Thymus (tissue), 11 donors: ENCODE data around the gene AIPL1. TPM values are rescaled to one million over a fixed set of nuclear protein-coding genes. Genes with fewer than 3 reads are reported as not detected.

Source experiments
- DNase-seq, 9 donors: peaks; one replicate each; pipeline ENCODE4 v3.0.0-alpha.2; 2013; ENCODE audit warnings: low spot score in 9 of 9, low read depth in 6 of 9, missing footprints in 1 of 9
- H3K27ac ChIP-seq, 2 donors: one replicate each; pipeline ENCODE4 v1.5.1; 2013; ENCODE audit warnings: control low read depth in 1 of 2, low read depth in 1 of 2, low read length in 1 of 2, mild to moderate bottlenecking in 1 of 2, moderate library complexity in 1 of 2
- H3K27me3 ChIP-seq, 2 donors: one replicate each; pipeline ENCODE4 v1.5.1; 2013; ENCODE audit warnings: low read length in 1 of 2; ENCODE audit not compliant: control insufficient read depth in 2 of 2, insufficient read depth in 1 of 2
- H3K36me3 ChIP-seq, 2 donors: one replicate each; pipeline ENCODE4 v1.5.1; 2013; ENCODE audit warnings: low read length in 1 of 2, mild to moderate bottlenecking in 1 of 2, moderate library complexity in 1 of 2; ENCODE audit not compliant: control insufficient read depth in 2 of 2, insufficient read depth in 2 of 2
- H3K4me1 ChIP-seq, 2 donors: one replicate each; pipeline ENCODE4 v1.5.1; 2013; ENCODE audit warnings: low read length in 2 of 2; ENCODE audit not compliant: control insufficient read depth in 2 of 2, insufficient read depth in 2 of 2
- H3K4me3 ChIP-seq, 2 donors: one replicate each; pipeline ENCODE4 v1.5.1; 2013; ENCODE audit warnings: low read length in 2 of 2, control low read depth in 1 of 2, mild to moderate bottlenecking in 1 of 2
- H3K9me3 ChIP-seq, 2 donors: one replicate each; pipeline ENCODE4 v1.5.1; 2013; ENCODE audit warnings: low read length in 1 of 2, mild to moderate bottlenecking in 1 of 2; ENCODE audit not compliant: control insufficient read depth in 2 of 2, insufficient read depth in 1 of 2
- WGBS: extraction: QIAGEN DNeasy Blood & Tissue Kit; methylation state at CpG from one replicate; pipeline ENCODE4 v1.1.7; 2013; 5-methylcytosine and 5-hydroxymethylcytosine counted together
- polyA plus RNA-seq: library from polyadenylated mRNA; stranded (reverse); fragments of 200-250 nt; gene quantifications from one replicate; pipeline ENCODE4 v1.2.3, GENCODE V29; 2013
- total RNA-seq: library from RNA; stranded (reverse); fragments of 120-200 nt; gene quantifications from one replicate; pipeline ENCODE4 v1.2.4, GENCODE V29; 2013
- donor health status: healthy.

AIPL1 gene
- total and polyA plus RNA-seq, 2 donors, result 0.05 to 0.14 TPM

DNA sequence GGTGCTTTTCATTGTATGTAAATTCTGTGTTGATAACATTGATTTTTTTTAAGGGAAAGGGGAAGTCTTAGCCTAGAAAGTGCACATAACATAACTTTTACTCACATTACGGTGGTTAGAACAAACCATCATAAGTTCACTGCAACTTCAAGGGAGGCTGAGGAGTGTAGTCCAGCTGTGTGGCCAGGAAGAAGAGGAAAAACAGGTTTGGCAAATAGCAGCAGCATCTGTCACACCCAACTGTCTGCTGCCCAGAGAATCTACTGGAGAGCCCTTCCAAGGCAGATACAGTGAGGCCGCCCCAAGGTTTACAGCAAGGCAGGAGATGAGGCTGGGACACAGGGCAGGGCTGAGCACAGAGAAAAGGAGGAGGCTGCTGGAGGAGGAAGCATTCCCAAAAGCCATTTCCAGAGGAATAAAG lies 60.6 kb downstream of the AIPL1 start:
- Histone ChIP-seq H3K27ac (no peak overlapping the region), H3K4me1 (no peaks in the 10 kb centered on the region), H3K9me3 (no peaks in the 10 kb centered on the region), H3K4me3 (no peak overlapping the region), H3K27me3 (peaks cover 0 to 8% of the 10 kb centered on the region in 2 donors), H3K36me3 (no peaks in the 10 kb centered on the region)
- WGBS, result under 1% methylated on average over 2 of the region's 2 CpGs
- DNase-seq, result no peak

Other genes with a start within 250 kb of the AIPL1 start
- 15.1 TPM for gene PIMREG, start 9.3 kb upstream of the AIPL1 start, total RNA-seq
- 1.8 TPM for gene PIMREG, start 9.3 kb upstream of the AIPL1 start, polyA plus RNA-seq
- gene PITPNM3, start 121.4 kb upstream of the AIPL1 start, total RNA-seq, result 0.33 TPM
- 0.52 TPM for gene PITPNM3, start 121.4 kb upstream of the AIPL1 start, polyA plus RNA-seq
- 11.8 TPM for gene KIAA0753, start 205.6 kb upstream of the AIPL1 start, total RNA-seq
- gene KIAA0753, start 205.6 kb upstream of the AIPL1 start, polyA plus RNA-seq, result 10.8 TPM
- 127 TPM for gene TXNDC17, start 205.9 kb upstream of the AIPL1 start, total RNA-seq
- gene TXNDC17, start 205.9 kb upstream of the AIPL1 start, polyA plus RNA-seq, result 117 TPM
- gene MED31, start 216.5 kb upstream of the AIPL1 start, total RNA-seq, result 19.7 TPM
- gene MED31, start 216.5 kb upstream of the AIPL1 start, polyA plus RNA-seq, result 29.4 TPM
- 0.90 TPM for gene C17orf100, start 216.6 kb upstream of the AIPL1 start, total RNA-seq
- 5.2 TPM for gene C17orf100, start 216.6 kb upstream of the AIPL1 start, polyA plus RNA-seq